HepG2 (cell line): ENCODE measurements around the gene ARAP1. TPM values are rescaled to one million over a fixed set of nuclear protein-coding genes. Genes with fewer than 3 reads are reported as not detected.

Experiments used
- ATAD3A ChIP-seq: sonication (generic); formaldehyde crosslinking; IDR thresholded peaks from 2 replicates; pipeline ENCODE4 v1.4.0; 2020; ENCODE audit warnings: missing genetic modification reagents
- BORCS8-MEF2B ChIP-seq: sonication (generic); formaldehyde crosslinking; IDR thresholded peaks from 2 replicates; pipeline ENCODE4 v1.8.0; 2022; ENCODE audit warnings: mild to moderate bottlenecking, missing genetic modification reagents
- HMGXB4 ChIP-seq, 2 experiments: sonication (generic) in 1 of 2; formaldehyde crosslinking in 1 of 2; IDR thresholded peaks; 2 replicates each; pipeline versions ENCODE4 v1.4.0 to v1.6.1; 2018 to 2020; ENCODE audit warnings: missing genetic modification reagents in 2 of 2, borderline replicate concordance in 1 of 2, low read depth in 1 of 2, mild to moderate bottlenecking in 1 of 2, missing biosample characterization in 1 of 2
- HNF1A ChIP-seq, 2 experiments: sonication (generic) in 1 of 2; formaldehyde crosslinking in 1 of 2; IDR thresholded peaks; 2 replicates each; pipeline versions ENCODE4 v1.4.0 to v1.6.1; 2016 to 2020; ENCODE audit warnings: borderline replicate concordance in 1 of 2, low read depth in 1 of 2, mild to moderate bottlenecking in 1 of 2, missing genetic modification reagents in 1 of 2
- MTA1 ChIP-seq: sonication (generic); formaldehyde crosslinking; IDR thresholded peaks from 2 replicates; pipeline ENCODE4 v1.4.0; 2020; ENCODE audit warnings: missing genetic modification reagents, mild to moderate bottlenecking, borderline replicate concordance
- RCOR2 ChIP-seq: IDR thresholded peaks from 2 replicates; pipeline ENCODE4 v1.6.1; 2016; ENCODE audit warnings: missing biosample characterization, missing genetic modification reagents
- SMC3 ChIP-seq: IDR thresholded peaks from 2 replicates; pipeline ENCODE4 v1.6.1; 2011; ENCODE audit warnings: low read length, improper control_type of control experiment
- SOX6 ChIP-seq, 2 experiments: fragments of 450-650 bp in 1 of 2; sonication (generic) in 1 of 2; formaldehyde crosslinking in 1 of 2; IDR thresholded peaks; 2 replicates each; pipeline versions ENCODE4 v1.4.0 to v1.6.1; 2017 to 2020; ENCODE audit warnings: antibody characterized with exemption in 1 of 2, mild to moderate bottlenecking in 1 of 2, missing genetic modification reagents in 1 of 2
- SYNCRIP ChIP-seq: fragments of 200-400 bp; formaldehyde crosslinking; IDR thresholded peaks from 2 replicates; pipeline ENCODE4 v1.6.1; 2018; ENCODE audit warnings: mild to moderate bottlenecking, low read depth, low read length; ENCODE audit not compliant: insufficient read depth
- THAP11 ChIP-seq: IDR thresholded peaks from 2 replicates; pipeline ENCODE4 v1.6.1; 2016; ENCODE audit warnings: missing biosample characterization, missing genetic modification reagents
- TSC22D2 ChIP-seq: sonication (generic); formaldehyde crosslinking; IDR thresholded peaks from 2 replicates; pipeline ENCODE4 v1.5.1; 2020; ENCODE audit warnings: missing genetic modification reagents, mild to moderate bottlenecking, borderline replicate concordance
- USF2 ChIP-seq, 2 experiments: sonication (generic) in 1 of 2; formaldehyde crosslinking in 1 of 2; IDR thresholded peaks; 2 replicates each; pipeline versions ENCODE4 v1.5.1 to v1.6.1; 2011 to 2020; ENCODE audit warnings: borderline replicate concordance in 1 of 2, low read depth in 1 of 2, low read length in 1 of 2, mild to moderate bottlenecking in 1 of 2, missing genetic modification reagents in 1 of 2, moderate library complexity in 1 of 2
- ZNF205 ChIP-seq: IDR thresholded peaks from 2 replicates; pipeline ENCODE4 v1.6.1; 2018; ENCODE audit warnings: missing biosample characterization, missing genetic modification reagents
- ZNF225 ChIP-seq: sonication (generic); formaldehyde crosslinking; IDR thresholded peaks from 2 replicates; pipeline ENCODE4 v1.4.0; 2020; ENCODE audit warnings: mild to moderate bottlenecking, missing genetic modification reagents
- ZNF317 ChIP-seq: sonication (generic); formaldehyde crosslinking; IDR thresholded peaks from 2 replicates; pipeline ENCODE4 v1.5.0; 2020; ENCODE audit warnings: mild to moderate bottlenecking, missing genetic modification reagents
- ZNF451 ChIP-seq: sonication (generic); formaldehyde crosslinking; IDR thresholded peaks from 2 replicates; pipeline ENCODE4 v1.5.0; 2020; ENCODE audit warnings: mild to moderate bottlenecking, missing genetic modification reagents
- ZNF740 ChIP-seq: sonication (generic); formaldehyde crosslinking; IDR thresholded peaks from 2 replicates; pipeline ENCODE4 v1.4.0; 2020; ENCODE audit warnings: missing genetic modification reagents
- polyA plus RNA-seq, 8 experiments: library from polyadenylated mRNA; depleted of rRNA in 3 of 8; stranded (reverse) in 7 of 8; unstranded in 1 of 8; fragments of >200 nt; fragmentation: Illumina TruSeq in 4 of 8; extraction: Trizol in 4 of 8; gene quantifications; 2 replicates each; pipeline versions ENCODE4 v1.2.1 to v1.2.3, GENCODE V29; 2011 to 2016; ENCODE audit warnings: low read depth in 4 of 8, missing spikeins in 1 of 8, mixed read lengths in 1 of 8; ENCODE audit not compliant: insufficient read depth in 1 of 8
- total RNA-seq, 5 experiments: library from RNA; depleted of rRNA; stranded (reverse); fragments of >200 nt; fragmentation: Illumina TruSeq; extraction: Trizol; gene quantifications; 2 replicates each; pipeline ENCODE4 v1.2.3, GENCODE V29; 2016; ENCODE audit warnings: low read depth in 1 of 5

The ARAP1 gene
- total and polyA plus RNA-seq, 2 of the 13 experiments (the other 11 are each of a cell fraction or from before 2014, with no cell fraction given), result 43.2 to 55.5 TPM

DNA sequence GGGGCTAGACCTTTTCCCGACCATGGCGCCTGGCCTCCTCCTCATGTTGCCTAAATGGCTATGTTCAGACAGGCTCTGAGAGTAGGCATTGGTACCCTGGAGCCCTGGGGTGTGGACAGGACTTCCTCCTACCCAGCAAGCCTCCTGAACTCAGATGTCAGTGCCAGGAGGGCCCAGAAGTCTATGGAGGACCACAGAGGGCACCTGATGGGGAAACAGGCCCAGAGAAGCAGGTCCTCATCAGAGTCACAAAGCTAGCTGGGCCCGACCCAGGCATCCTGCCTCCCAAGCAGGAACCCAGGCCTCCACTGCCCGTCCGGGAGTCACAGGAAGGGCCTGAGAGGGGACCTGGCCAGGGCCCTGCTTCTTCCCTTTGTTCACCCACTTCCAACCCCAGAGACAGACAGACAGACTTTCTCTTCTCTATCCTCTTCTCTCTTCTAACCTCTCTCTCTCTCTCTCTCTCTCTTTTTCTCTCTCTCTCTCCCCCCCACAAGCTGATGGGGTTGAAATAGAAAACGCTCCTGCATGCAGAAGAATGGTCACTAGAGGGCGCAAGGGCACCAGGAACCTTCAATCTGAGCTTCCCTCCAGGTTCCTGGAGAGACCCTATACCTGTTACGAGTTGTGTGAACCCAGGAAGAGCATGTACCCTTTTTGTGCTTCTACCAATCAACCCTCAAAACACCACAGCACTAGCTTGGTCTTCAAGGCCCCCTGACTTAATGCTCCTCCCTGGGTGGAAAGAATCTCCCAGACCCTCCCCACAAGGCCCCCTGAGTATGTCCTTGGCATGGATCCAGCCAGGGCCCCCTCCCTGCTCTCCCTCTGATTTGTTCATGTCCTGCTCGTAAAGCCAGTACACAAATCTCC lies 27.1 kb downstream of the ARAP1 start (continued):
- TF ChIP-seq THAP11 (CRISPR knock-in tag) (peak; percentile 83), HMGXB4 (CRISPR knock-in tag; IDR thresholded peaks at IDR 0.05; ENCODE audit: borderline replicate concordance in 1 of 2, low read depth in 1 of 2) (0 out of 4 replicates have a peak, but pooled peaks of 1 of the 2 experiments have one; percentile 20), ZNF740 (CRISPR knock-in tag) (peak; percentile 98), ZNF225 (no peak), SOX6 (IDR thresholded peaks at IDR 0.05) (no peak), SOX6 (CRISPR knock-in tag; IDR thresholded peaks at IDR 0.05) (no peak), SYNCRIP (no peak), SMC3 (peak; percentile 98), HNF1A (IDR thresholded peaks at IDR 0.05; ENCODE audit: low read depth) (0 out of 2 replicates have a peak, but pooled peaks have one; percentile 17), HNF1A (CRISPR knock-in tag; IDR thresholded peaks at IDR 0.05; ENCODE audit: borderline replicate concordance) (no peak), ZNF205 (CRISPR knock-in tag) (no peak), MTA1 (CRISPR knock-in tag) (no peak), USF2 (IDR thresholded peaks at IDR 0.05; ENCODE audit: low read depth, low read length) (no peak), USF2 (CRISPR knock-in tag; IDR thresholded peaks at IDR 0.05; ENCODE audit: borderline replicate concordance) (no peak), TSC22D2 (CRISPR knock-in tag) (no peak), RCOR2 (CRISPR knock-in tag) (no peak), ZNF317 (CRISPR knock-in tag) (no peak), ATAD3A (CRISPR knock-in tag) (no peak), BORCS8-MEF2B (CRISPR knock-in tag) (0 out of 2 replicates have a peak, but pooled peaks have one; percentile 40), ZNF451 (CRISPR knock-in tag) (no peak)
